GM19397 (cell line): ENCODE measurements around the gene SECTM1.
A peak's percentile ranks its signal among the peaks of the same experiment; 100 is the strongest.

ENCODE experiments used
- ATAC-seq: cut with Tn5 transposase; IDR thresholded peaks from one replicate; pipeline ENCODE4 v1.9.1; 2021; ENCODE audit warnings: mild to moderate bottlenecking, moderate library complexity; ENCODE audit not compliant: unreplicated experiment

SECTM1 gene

GRCh38 chr17:82301916-82302567 is 31.5 kb downstream of the SECTM1 start:
- no peak for ATAC-seq

- ATAC-seq = no peak
Measured at GRCh38 chr17:82301300-82301915, 32.2 kb downstream of the SECTM1 start.

GRCh38 chr17:82300707-82301270 is 32.8 kb downstream of the SECTM1 start:
- no peak for ATAC-seq

- ATAC-seq = no peak
Measured at GRCh38 chr17:82300228-82300627, 33.3 kb downstream of the SECTM1 start.

- ATAC-seq = no peak
Measured at GRCh38 chr17:82299452-82299851, 34.1 kb downstream of the SECTM1 start.

- no peak for ATAC-seq
Measured at GRCh38 chr17:82298538-82299421, 34.8 kb downstream of the SECTM1 start.

- ATAC-seq = peak; percentile 46
Measured at GRCh38 chr17:82297714-82298537, 35.6 kb downstream of the SECTM1 start.

GRCh38 chr17:82297280-82297713 is 36.3 kb downstream of the SECTM1 start:
- ATAC-seq = no peak

- ATAC-seq = no peak
Measured at GRCh38 chr17:82296511-82297279, 36.9 kb downstream of the SECTM1 start.

- ATAC-seq = no peak
Measured at GRCh38 chr17:82295472-82295814, 38.1 kb downstream of the SECTM1 start.

GRCh38 chr17:82294064-82294773 is 39.3 kb downstream of the SECTM1 start:
- no peak for ATAC-seq

- ATAC-seq = peak; percentile 90
Measured at GRCh38 chr17:82292251-82293154, 41.1 kb downstream of the SECTM1 start.

GRCh38 chr17:82291582-82292250 is 41.9 kb downstream of the SECTM1 start:
- ATAC-seq = no peak

- ATAC-seq = no peak
Measured at GRCh38 chr17:82287868-82288801, 45.4 kb downstream of the SECTM1 start.

- ATAC-seq = no peak
Measured at GRCh38 chr17:82287013-82287867, 46.3 kb downstream of the SECTM1 start.

GRCh38 chr17:82285141-82285540 is 48.4 kb downstream of the SECTM1 start:
- no peak for ATAC-seq
